GM19240 (cell line): Measurements from ENCODE around the gene KCNAB1.

Experiments
- DNase-seq: peaks from one replicate; pipeline ENCODE4 v3.0.0; 2011; ENCODE audit warnings: low spot score; ENCODE audit not compliant: insufficient read length

Gene KCNAB1

GRCh38 chr3:156360963-156361362, 240.6 kb downstream of the KCNAB1 start:
- no peak for DNase-seq

- DNase-seq, result no peak
Measured at GRCh38 chr3:156366559-156366958, 246.2 kb downstream of the KCNAB1 start.

GRCh38 chr3:156368189-156368588, 247.8 kb downstream of the KCNAB1 start:
- no peak for DNase-seq

GRCh38 chr3:156371701-156372100, 251.3 kb downstream of the KCNAB1 start:
- DNase-seq, result no peak

- no peak for DNase-seq
Measured at GRCh38 chr3:156373095-156373494, 252.7 kb downstream of the KCNAB1 start.

GRCh38 chr3:156373654-156374053, 253.3 kb downstream of the KCNAB1 start:
- no peak for DNase-seq

GRCh38 chr3:156376199-156376598, 255.8 kb downstream of the KCNAB1 start:
- no peak for DNase-seq

GRCh38 chr3:156377266-156377665, 256.9 kb downstream of the KCNAB1 start:
- DNase-seq, result no peak

GRCh38 chr3:156377718-156378117, 257.3 kb downstream of the KCNAB1 start:
- no peak for DNase-seq

GRCh38 chr3:156378871-156379270, 258.5 kb downstream of the KCNAB1 start:
- no peak for DNase-seq

GRCh38 chr3:156379327-156379726, 258.9 kb downstream of the KCNAB1 start:
- no peak for DNase-seq

- no peak for DNase-seq
Measured at GRCh38 chr3:156381253-156381652, 260.9 kb downstream of the KCNAB1 start.

- peak; percentile 28 for DNase-seq
Measured at GRCh38 chr3:156382458-156383346, 262.3 kb downstream of the KCNAB1 start.

- DNase-seq, result no peak
Measured at GRCh38 chr3:156383441-156384025, 263.2 kb downstream of the KCNAB1 start.

- DNase-seq, result no peak
Measured at GRCh38 chr3:156388497-156389448, 268.4 kb downstream of the KCNAB1 start.

GRCh38 chr3:156389449-156389950, 269.1 kb downstream of the KCNAB1 start:
- DNase-seq, result no peak

- DNase-seq, result no peak
Measured at GRCh38 chr3:156390846-156391245, 270.5 kb downstream of the KCNAB1 start.

GRCh38 chr3:156395961-156396710, 275.8 kb downstream of the KCNAB1 start:
- DNase-seq, result no peak

GRCh38 chr3:156396851-156397250, 276.5 kb downstream of the KCNAB1 start:
- DNase-seq, result no peak

- no peak for DNase-seq
Measured at GRCh38 chr3:156397534-156397933, 277.2 kb downstream of the KCNAB1 start.

- no peak for DNase-seq
Measured at GRCh38 chr3:156400062-156400461, 279.7 kb downstream of the KCNAB1 start.
